ENCODE measurements around the gene ENOSF1.

ENOSF1 gene

DNA sequence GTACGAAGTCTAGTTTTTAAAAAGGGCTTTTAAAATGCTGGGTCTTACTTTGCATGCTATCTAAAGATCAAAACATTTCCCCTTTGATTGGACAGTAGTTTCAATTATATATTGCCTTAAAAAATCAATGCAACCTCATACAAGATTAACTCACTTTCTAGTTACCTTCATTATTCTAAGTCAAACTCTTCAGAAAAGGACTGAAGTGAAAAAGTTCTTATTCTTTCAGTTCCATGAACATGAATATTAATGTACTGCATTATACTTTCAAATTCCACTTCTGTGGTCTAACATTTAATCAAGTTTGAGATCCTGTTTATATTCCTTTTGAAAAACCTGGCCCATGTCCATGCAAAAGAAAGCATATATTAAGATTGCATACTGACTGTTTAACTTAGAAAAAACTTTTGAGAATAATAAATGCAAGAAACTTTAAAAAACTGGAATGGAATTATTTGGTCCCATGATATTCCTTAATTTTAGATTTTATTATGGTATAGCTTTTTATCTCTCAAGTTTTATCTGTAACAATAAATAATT, 11.2 kb upstream of the ENOSF1 start:
- TF ChIP-seq, protein P1, sequence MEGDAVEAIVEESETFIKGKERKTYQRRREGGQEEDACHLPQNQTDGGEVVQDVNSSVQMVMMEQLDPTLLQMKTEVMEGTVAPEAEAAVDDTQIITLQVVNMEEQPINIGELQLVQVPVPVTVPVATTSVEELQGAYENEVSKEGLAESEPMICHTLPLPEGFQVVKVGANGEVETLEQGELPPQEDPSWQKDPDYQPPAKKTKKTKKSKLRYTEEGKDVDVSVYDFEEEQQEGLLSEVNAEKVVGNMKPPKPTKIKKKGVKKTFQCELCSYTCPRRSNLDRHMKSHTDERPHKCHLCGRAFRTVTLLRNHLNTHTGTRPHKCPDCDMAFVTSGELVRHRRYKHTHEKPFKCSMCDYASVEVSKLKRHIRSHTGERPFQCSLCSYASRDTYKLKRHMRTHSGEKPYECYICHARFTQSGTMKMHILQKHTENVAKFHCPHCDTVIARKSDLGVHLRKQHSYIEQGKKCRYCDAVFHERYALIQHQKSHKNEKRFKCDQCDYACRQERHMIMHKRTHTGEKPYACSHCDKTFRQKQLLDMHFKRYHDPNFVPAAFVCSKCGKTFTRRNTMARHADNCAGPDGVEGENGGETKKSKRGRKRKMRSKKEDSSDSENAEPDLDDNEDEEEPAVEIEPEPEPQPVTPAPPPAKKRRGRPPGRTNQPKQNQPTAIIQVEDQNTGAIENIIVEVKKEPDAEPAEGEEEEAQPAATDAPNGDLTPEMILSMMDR (IDR thresholded peaks at IDR 0.05; ENCODE audit: insufficient read depth, low read length, poor library complexity, severe bottlenecking), result no peak
- no peak for TF ChIP-seq EZH2phosphoT487 (conservative IDR thresholded peaks at IDR 0.05; ENCODE audit: low read length)
- no peaks in the 10 kb centered on the region for H3F3A ChIP-seq (ENCODE audit: insufficient read depth)
- no peaks in the 10 kb centered on the region for H3K27me3 ChIP-seq (ENCODE audit: low read length)
- H3K27ac ChIP-seq (ENCODE audit: low read depth, low read length), result no peak overlapping the region
- no peak overlapping the region for H3K9ac ChIP-seq (ENCODE audit: low read length)
- no peak overlapping the region for H2AFZ ChIP-seq (ENCODE audit: low read depth, low read length, severe bottlenecking)
- H3K9me2 ChIP-seq (replicated peaks; ENCODE audit: insufficient read depth, low read length), result no peaks in the 10 kb centered on the region
- H3K4me3 ChIP-seq (ENCODE audit: insufficient read depth, low read length, poor library complexity, severe bottlenecking), result no peak overlapping the region
- no peaks in the 10 kb centered on the region for H3K9me3 ChIP-seq (ENCODE audit: insufficient read depth, low read length)
- H3K79me2 ChIP-seq (ENCODE audit: insufficient read depth, low read length), result no peaks in the 10 kb centered on the region
- no peaks in the 10 kb centered on the region for H3K36me3 ChIP-seq (ENCODE audit: low read length)
- no peaks in the 10 kb centered on the region for H4K20me1 ChIP-seq (ENCODE audit: low read depth, low read length)
- no peak overlapping the region for H3K4me2 ChIP-seq (ENCODE audit: low read depth, low read length, poor library complexity, severe bottlenecking)

DNA sequence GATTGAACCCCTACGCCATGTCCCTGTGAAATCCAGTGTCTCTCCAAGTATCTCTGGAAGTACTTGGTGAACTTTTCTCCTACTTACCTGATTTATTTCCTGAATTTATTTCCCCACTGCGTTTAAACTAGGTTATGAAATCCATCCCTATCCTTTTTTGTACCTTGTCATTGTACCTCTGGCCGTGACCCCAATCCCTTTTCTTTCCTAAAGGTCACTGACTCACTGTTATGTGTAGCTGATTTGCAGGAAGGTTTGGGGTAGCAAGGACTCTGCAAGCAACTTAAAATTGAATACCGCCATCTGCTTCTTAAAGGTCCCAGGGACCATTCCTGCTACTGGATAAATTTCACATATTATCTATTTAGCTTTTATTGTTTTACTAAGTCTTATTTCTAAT, 4.6 kb upstream of the ENOSF1 start:
- Histone ChIP-seq H3K36me3 (ENCODE audit: low read length) (no peaks in the 10 kb centered on the region), H3K9me3 (ENCODE audit: insufficient read depth, low read length) (no peaks in the 10 kb centered on the region), H3K4me2 (ENCODE audit: low read depth, low read length, poor library complexity, severe bottlenecking) (no peak overlapping the region), H3K4me3 (ENCODE audit: insufficient read depth, low read length, poor library complexity, severe bottlenecking) (no peak overlapping the region), H3K79me2 (ENCODE audit: insufficient read depth, low read length) (no peaks in the 10 kb centered on the region), H3K27ac (ENCODE audit: low read depth, low read length) (no peak overlapping the region), H4K20me1 (ENCODE audit: low read depth, low read length) (no peaks in the 10 kb centered on the region), H3K27me3 (ENCODE audit: low read length) (no peaks in the 10 kb centered on the region), H3F3A (ENCODE audit: insufficient read depth) (no peaks in the 10 kb centered on the region), H3K9me2 (replicated peaks; ENCODE audit: insufficient read depth, low read length) (no peaks in the 10 kb centered on the region), H2AFZ (ENCODE audit: low read depth, low read length, severe bottlenecking) (no peak overlapping the region), H3K9ac (ENCODE audit: low read length) (no peak overlapping the region)
- TF ChIP-seq EZH2phosphoT487 (conservative IDR thresholded peaks at IDR 0.05; ENCODE audit: low read length), result no peak
- TF ChIP-seq, protein P1 (IDR thresholded peaks at IDR 0.05; ENCODE audit: insufficient read depth, low read length, poor library complexity, severe bottlenecking), result no peak

DNA sequence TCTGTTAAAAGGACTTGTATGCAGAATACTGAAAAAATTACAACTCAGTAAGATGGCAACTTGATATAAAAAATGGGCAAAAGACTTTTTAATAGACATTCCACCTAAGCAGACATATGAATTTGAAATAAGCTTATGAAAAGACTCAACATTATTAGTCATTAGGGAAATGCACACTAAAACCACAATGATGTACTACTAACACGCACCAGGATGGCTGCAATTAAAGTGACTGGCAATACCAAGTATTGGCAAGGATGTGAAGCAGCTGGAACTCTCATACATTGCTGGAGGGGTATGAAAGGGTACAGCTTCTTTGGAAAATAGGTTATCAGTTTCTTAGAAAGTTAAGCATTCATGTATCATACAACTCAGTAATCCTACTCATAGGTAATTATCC, 3.2 kb upstream of the ENOSF1 start:
- no peaks in the 10 kb centered on the region for H3F3A ChIP-seq (ENCODE audit: insufficient read depth)
- no peak overlapping the region for H3K4me3 ChIP-seq (ENCODE audit: insufficient read depth, low read length, poor library complexity, severe bottlenecking)
- H2AFZ ChIP-seq (ENCODE audit: low read depth, low read length, severe bottlenecking), result no peak overlapping the region
- no peaks in the 10 kb centered on the region for H4K20me1 ChIP-seq (ENCODE audit: low read depth, low read length)
- no peak overlapping the region for H3K9ac ChIP-seq (ENCODE audit: low read length)
- TF ChIP-seq EZH2phosphoT487 (conservative IDR thresholded peaks at IDR 0.05; ENCODE audit: low read length), result no peak
- TF ChIP-seq, protein P1 (IDR thresholded peaks at IDR 0.05; ENCODE audit: insufficient read depth, low read length, poor library complexity, severe bottlenecking), result no peak
- no peaks in the 10 kb centered on the region for H3K36me3 ChIP-seq (ENCODE audit: low read length)
- no peaks in the 10 kb centered on the region for H3K79me2 ChIP-seq (ENCODE audit: insufficient read depth, low read length)
- no peaks in the 10 kb centered on the region for H3K9me2 ChIP-seq (replicated peaks; ENCODE audit: insufficient read depth, low read length)
- no peaks in the 10 kb centered on the region for H3K27me3 ChIP-seq (ENCODE audit: low read length)
- no peak overlapping the region for H3K27ac ChIP-seq (ENCODE audit: low read depth, low read length)
- no peak overlapping the region for H3K4me2 ChIP-seq (ENCODE audit: low read depth, low read length, poor library complexity, severe bottlenecking)
- no peaks in the 10 kb centered on the region for H3K9me3 ChIP-seq (ENCODE audit: insufficient read depth, low read length)

Data from SU-DHL-6 (cell line).